ENCODE measurements around the gene OR6C68. TPM values are rescaled to one million over a fixed set of nuclear protein-coding genes. Genes with fewer than 3 reads are reported as not detected.
"Not testable (repeated sequence)": the region's sequence is repeated elsewhere in the genome, so short reads cannot be mapped to it uniquely, and the experiment has no call there.

The OR6C68 gene
- total RNA-seq, result not detected
- long read RNA-seq, result 0 reads

GRCh38 chr12:55492078-55492477, at the start of gene OR6C68:
Gene OR6C68, plus strand, starts transcription at chr12:55492378. Its CDS starts 0 bp downstream, at chr12:55492378.
- no peak for TF ChIP-seq CTCF (IDR thresholded peaks at IDR 0.05)
- TF ChIP-seq POLR2A (IDR thresholded peaks at IDR 0.05), result no peak
- intact Hi-C loops (cut with DNase I), result no loop called here
- Histone ChIP-seq H3K27me3 (no peaks in the 10 kb centered on the region), H3K9me3 (no peaks in the 10 kb centered on the region), H3K4me1 (no peaks in the 10 kb centered on the region), H3K36me3 (no peaks in the 10 kb centered on the region), H3K4me3 (no peak within 1 kb of the TSS), H3K27ac (no peak within 1 kb of the TSS)
- no peak for DNase-seq
- WGBS (ENCODE audit: insufficient coverage, low coverage, low lambda C conversion rate, missing lambda C conversion rate), result 37% methylated on average over 2 of the region's 2 CpGs
- no peak for ATAC-seq

DNA sequence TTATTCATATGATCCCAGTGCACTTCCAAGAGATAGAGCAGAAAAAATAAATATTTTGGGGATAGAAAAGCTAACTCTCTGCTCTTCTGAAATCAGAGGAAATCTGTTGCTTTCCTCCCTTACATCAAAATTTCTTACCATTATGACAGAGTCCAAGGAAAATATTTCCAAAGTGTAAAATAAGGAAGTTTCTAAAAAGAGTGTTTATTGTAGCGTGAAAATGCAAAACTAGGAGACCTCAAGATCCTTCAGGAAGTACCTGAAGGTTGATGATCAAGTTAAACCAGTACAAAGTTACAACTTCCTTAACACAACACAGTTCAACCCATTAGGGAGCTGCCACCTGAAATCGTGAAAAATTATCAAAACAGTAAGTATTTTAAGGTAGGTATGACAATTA, 48.4 kb upstream of the OR6C68 start, which contains the start of gene OR6C2:
TSS of gene OR6C2 (plus strand) at position 301 of the 400 bp plus-strand sequence. CDS start 8,138 bp downstream, outside the sequence.
- DNase-seq (no peak), ATAC-seq (no peak)
- H3K36me3 ChIP-seq, result no peaks in the 10 kb centered on the region
- H3K27me3 ChIP-seq, result no peaks in the 10 kb centered on the region
- intact Hi-C loops (cut with DNase I), result no loop called here
- WGBS (ENCODE audit: insufficient coverage, low coverage, low lambda C conversion rate, missing lambda C conversion rate), result 34% methylated on average over 2 of the region's 2 CpGs
- no peak within 1 kb of the TSS for H3K27ac ChIP-seq
- no peak within 1 kb of the TSS for H3K4me3 ChIP-seq
- no peak for TF ChIP-seq CTCF (IDR thresholded peaks at IDR 0.05)
- H3K9me3 ChIP-seq, result no peaks in the 10 kb centered on the region
- no peaks in the 10 kb centered on the region for H3K4me1 ChIP-seq

DNA sequence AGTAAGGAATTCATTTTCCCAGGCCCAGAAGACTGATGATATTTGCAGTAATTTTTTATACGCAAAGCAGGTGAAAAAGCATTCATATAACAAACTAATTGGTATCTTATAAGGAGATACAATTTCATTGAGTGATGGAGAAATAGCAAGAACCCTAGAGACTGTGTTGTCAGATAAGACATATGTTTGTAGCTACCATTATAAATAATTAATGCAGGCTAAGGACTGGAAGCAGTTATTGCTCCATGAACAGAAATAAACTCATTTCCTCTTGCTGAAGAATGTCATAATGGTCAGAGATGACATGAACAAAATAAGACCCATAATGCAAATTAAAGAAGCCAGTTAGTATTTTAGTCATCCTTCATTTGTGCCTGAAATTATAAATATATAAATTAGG, 46.8 kb upstream of the OR6C68 start:
- intact Hi-C loops (cut with DNase I), result no loop called here
- TF ChIP-seq CTCF (IDR thresholded peaks at IDR 0.05) (no peak), POLR2A (IDR thresholded peaks at IDR 0.05) (no peak)
- 91% methylated on average over 1 of the region's 1 CpG for WGBS (ENCODE audit: insufficient coverage, low coverage, low lambda C conversion rate, missing lambda C conversion rate)

GRCh38 chr12:55446326-55446725, 45.9 kb upstream of the OR6C68 start:
- no peaks in the 10 kb centered on the region for H3K9me3 ChIP-seq
- no peak overlapping the region for H3K4me3 ChIP-seq
- intact Hi-C loops (cut with DNase I), result no loop called here
- no peak for ATAC-seq
- H3K36me3 ChIP-seq, result no peaks in the 10 kb centered on the region
- TF ChIP-seq CTCF (IDR thresholded peaks at IDR 0.05), result no peak
- no peak for DNase-seq
- no peaks in the 10 kb centered on the region for H3K4me1 ChIP-seq
- 59% methylated on average over 5 of the region's 5 CpGs for WGBS (ENCODE audit: insufficient coverage, low coverage, low lambda C conversion rate, missing lambda C conversion rate)
- H3K27me3 ChIP-seq, result no peaks in the 10 kb centered on the region
- no peak overlapping the region for H3K27ac ChIP-seq

More for the DNA sequence above, 46.8 kb upstream of the OR6C68 start:
- no peaks in the 10 kb centered on the region for H3K27me3 ChIP-seq
- ATAC-seq, result no peak
- no peaks in the 10 kb centered on the region for H3K36me3 ChIP-seq
- H3K9me3 ChIP-seq, result no peaks in the 10 kb centered on the region
- no peak for DNase-seq
- H3K4me3 ChIP-seq, result no peak overlapping the region
- no peak overlapping the region for H3K27ac ChIP-seq
- H3K4me1 ChIP-seq, result no peaks in the 10 kb centered on the region

GRCh38 chr12:55448825-55449224, 43.4 kb upstream of the OR6C68 start:
- no peak overlapping the region for H3K27ac ChIP-seq

DNA sequence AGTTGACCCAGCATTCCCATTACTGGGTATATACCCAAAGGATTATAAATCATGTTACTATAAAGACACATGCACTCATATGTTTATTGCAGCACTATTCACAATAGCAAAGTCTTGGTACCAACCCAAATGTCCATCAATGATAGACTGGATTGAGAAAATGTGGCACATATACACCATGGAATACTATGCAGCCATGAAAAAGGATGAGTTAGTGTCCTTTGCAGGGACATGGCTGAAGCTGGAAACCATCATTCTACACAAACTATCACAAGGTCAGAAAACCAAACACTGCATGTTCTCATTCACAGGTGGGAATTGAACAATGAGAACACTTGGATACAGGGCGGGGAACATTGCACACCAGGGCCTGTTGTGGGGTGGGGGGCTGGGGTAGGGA, 27.3 kb upstream of the OR6C68 start:
- H3K4me3 ChIP-seq; H3K27me3 ChIP-seq; H3K36me3 ChIP-seq; H3K4me1 ChIP-seq; ATAC-seq; H3K27ac ChIP-seq; DNase-seq; intact Hi-C loops (cut with DNase I); H3K9me3 ChIP-seq: not testable (repeated sequence)
- 100% methylated on average over 1 of the region's 1 CpG for WGBS (ENCODE audit: insufficient coverage, low coverage, low lambda C conversion rate, missing lambda C conversion rate)

More at GRCh38 chr12:55448825-55449224, 43.4 kb upstream of the OR6C68 start:
- TF ChIP-seq POLR2A (IDR thresholded peaks at IDR 0.05) (no peak), CTCF (IDR thresholded peaks at IDR 0.05) (no peak)
- no peaks in the 10 kb centered on the region for H3K36me3 ChIP-seq
- no peak for DNase-seq
- no peaks in the 10 kb centered on the region for H3K27me3 ChIP-seq
- H3K4me3 ChIP-seq, result no peak overlapping the region
- intact Hi-C loops (cut with DNase I), result no loop called here
- no peak for ATAC-seq
- H3K4me1 ChIP-seq, result no peaks in the 10 kb centered on the region
- no peaks in the 10 kb centered on the region for H3K9me3 ChIP-seq

All from right lobe of liver (tissue), 6 donors.